ENCODE results near the gene ITPR1. TPM values are rescaled to one million over a fixed set of nuclear protein-coding genes. Genes with fewer than 3 reads are reported as not detected.

ITPR1 gene
- total and polyA plus RNA-seq, 10 of the 15 experiments (the other 5 are each of a cell fraction or from before 2014, with no cell fraction given) = 12.2 to 239 (median 28.4) TPM

DNA sequence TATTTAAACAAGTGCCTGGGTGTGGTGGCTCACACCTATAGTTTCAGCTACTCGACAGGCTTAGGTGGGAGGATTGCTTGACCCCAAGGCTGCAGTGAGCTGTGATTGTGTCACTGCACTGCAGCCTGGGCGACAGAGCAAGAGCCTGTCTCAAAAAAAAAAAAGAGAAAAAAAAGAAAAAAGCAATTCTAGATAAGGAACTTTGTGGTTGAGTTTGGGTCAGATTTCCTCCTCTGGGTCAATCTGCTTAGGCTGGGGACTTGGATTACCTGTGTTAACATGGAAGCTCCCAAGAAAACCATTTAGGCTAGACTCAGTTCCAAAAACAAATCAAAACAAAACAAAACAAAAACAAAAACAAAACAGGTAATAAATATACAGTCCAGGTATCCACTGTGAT is 50.0 kb downstream of the ITPR1 start:
- ChIA-PET SMC1A (ENCODE audit: uncharacterized antibody, unreplicated experiment) (interaction anchor here (1.0 to 1.9 kb wide), 7 partner anchors 8 to 192 kb away, joined by 3 to 6 read pairs (median 5); no protein-coding TSS in a partner anchor), POLR2A (interaction anchor here (0.6 to 1.0 kb wide), 3 partner anchors 8 to 97 kb away, joined by 3 to 5 read pairs (median 3); no protein-coding TSS in a partner anchor), CTCF (interaction anchor here (0.6 to 1.6 kb wide), 6 partner anchors 9 to 348 kb away, joined by 3 to 8 read pairs (median 4); no protein-coding TSS in a partner anchor), RAD21 (ENCODE audit: unreplicated experiment) (interaction anchor here (1.2 to 1.7 kb wide), 2 partner anchors 42 to 192 kb away, joined by 3 to 5 read pairs; no protein-coding TSS in a partner anchor)
- no peak overlapping the region for H3K9ac ChIP-seq (ENCODE audit: control insufficient read depth, insufficient read depth, low read length)
- 50% methylated on average over 2 of the region's 2 CpGs for WGBS (ENCODE audit: insufficient coverage, insufficient replicate concordance, low lambda C conversion rate, missing lambda C conversion rate)
- no TSS peak for BruUV-seq (replicated peaks)
- H3K27ac ChIP-seq (ENCODE audit: control insufficient read depth, insufficient read depth) = no peak overlapping the region
- FAIRE-seq (no peak), DNase-seq (ENCODE audit: low read depth, low spot score) (no peak), ATAC-seq (no peak)
- 0 out of 4 replicates have a peak, but pooled peaks cover 0 to 1% of the 10 kb centered on the region in 2 experiments for H3K36me3 ChIP-seq (ENCODE audit: control insufficient read depth in 2 of 2, insufficient read depth in 2 of 2, low read length in 1 of 2)
- no peak overlapping the region for H3K4me2 ChIP-seq (ENCODE audit: control insufficient read depth, insufficient read depth)
- H4K20me1 ChIP-seq (ENCODE audit: control insufficient read depth, insufficient read depth) = no peaks in the 10 kb centered on the region
- H3K4me3 ChIP-seq = no peak overlapping the region
- H2AFZ ChIP-seq (ENCODE audit: control insufficient read depth, low read depth, low read length) = no peak overlapping the region
- H3K27me3 ChIP-seq (replicated peaks in 1 of 2; ENCODE audit: control insufficient read depth in 2 of 2, insufficient read depth in 2 of 2, low read length in 1 of 2) = no peaks in the 10 kb centered on the region
- in situ Hi-C loops (cut with MboI) = no loop called here
- no peaks in the 10 kb centered on the region for H3K79me2 ChIP-seq (ENCODE audit: control insufficient read depth, insufficient read depth, low read length)
- intact Hi-C loops (cut with micrococcal nuclease; ENCODE audit: unreplicated experiment) = no loop called here
- no peaks in the 10 kb centered on the region for H3K4me1 ChIP-seq (ENCODE audit: control insufficient read depth, insufficient read depth, low read length)
- TF ChIP-seq ASH2L (IDR thresholded peaks at IDR 0.05; ENCODE audit: borderline replicate concordance, low read depth) = no peak
- no peak for TF ChIP-seq USF1 (IDR thresholded peaks at IDR 0.05; ENCODE audit: borderline replicate concordance, extremely low read length, insufficient read depth, low read depth, low read length)
- no peak for TF ChIP-seq NR2C1 (IDR thresholded peaks at IDR 0.05)
- no peak for TF ChIP-seq YBX1 (IDR thresholded peaks at IDR 0.05)
- TF ChIP-seq BCLAF1 (IDR thresholded peaks at IDR 0.05) = no peak
- H3K9me3 ChIP-seq (replicated peaks; ENCODE audit: control insufficient read depth, insufficient read depth, low read length) = peaks cover 4% of the 10 kb centered on the region; the same call in 2 of the 3 replicates

Data from GM12878 (cell line).